ENCODE measurements around the gene TMEM260. TPM values are rescaled to one million over a fixed set of nuclear protein-coding genes. Genes with fewer than 3 reads are reported as not detected.

TMEM260 gene
- polyA plus RNA-seq, 3 donors: 7.5 to 8.8 (median 8.3) TPM

DNA sequence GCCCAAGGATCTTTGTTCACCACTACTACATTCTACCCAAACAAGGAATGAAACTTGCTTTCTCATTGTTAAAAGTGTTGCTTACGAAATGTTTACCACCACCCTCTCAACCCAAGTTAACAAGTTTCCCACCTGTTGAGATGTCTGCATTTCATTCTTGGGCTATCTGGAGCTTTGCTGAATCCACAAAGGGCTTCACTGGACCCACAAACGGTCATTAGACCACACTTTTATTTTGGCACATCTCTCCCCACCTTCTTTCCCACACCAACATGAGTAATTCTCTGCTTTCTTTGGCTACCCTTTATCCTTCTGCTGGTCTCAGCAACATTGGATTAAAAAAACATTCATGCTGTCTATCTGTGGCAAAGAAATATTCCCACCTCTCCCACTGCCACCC is 78.0 kb downstream of the TMEM260 start:
- Histone ChIP-seq H3K36me3 (replicated peaks in 1 of 2; ENCODE audit: control insufficient read depth in 1 of 2, insufficient read depth in 2 of 2, low read length in 2 of 2) (no peaks in the 10 kb centered on the region), H3K27me3 (ENCODE audit: control insufficient read depth in 2 of 2, insufficient read depth in 2 of 2, low read length in 2 of 2) (no peaks in the 10 kb centered on the region), H3K27ac (ENCODE audit: low read depth in 1 of 2, low read length in 2 of 2) (no peak overlapping the region), H3K9me3 (replicated peaks in 1 of 2; ENCODE audit: control insufficient read depth in 1 of 2, insufficient read depth in 1 of 2, low read length in 2 of 2) (no peaks in the 10 kb centered on the region), H3K4me1 (ENCODE audit: control insufficient read depth in 1 of 2, insufficient read depth in 2 of 2, low read length in 2 of 2) (no peaks in the 10 kb centered on the region), H4K20me1 (ENCODE audit: insufficient read depth, low read length) (no peaks in the 10 kb centered on the region), H3K4me2 (replicated peaks; ENCODE audit: extremely low read depth, low read length, poor library complexity, severe bottlenecking) (no peak overlapping the region), H3K79me2 (ENCODE audit: insufficient read depth, low read length) (no peaks in the 10 kb centered on the region), H3K4me3 (replicated peaks in 1 of 3; ENCODE audit: low read depth in 2 of 3, low read length in 3 of 3) (no peak overlapping the region), H2AFZ (ENCODE audit: insufficient read depth, low read depth, low read length, poor library complexity, severe bottlenecking) (no peak overlapping the region), H3K9ac (ENCODE audit: insufficient read depth, low read length, poor library complexity, severe bottlenecking) (no peak overlapping the region)
- intact Hi-C loops (cut with micrococcal nuclease): no loop called here
- Mint-ChIP-seq H3K4me3 (no peak overlapping the region), H3K27ac (no peak overlapping the region), H3K27me3 (ENCODE audit: low read depth in 3 of 3) (peaks cover 0 to 4% (median 0%) of the 10 kb centered on the region in 3 donors), H3K4me1 (no peaks in the 10 kb centered on the region), H3K36me3 (no peaks in the 10 kb centered on the region), H3K9me3 (no peaks in the 10 kb centered on the region)
- TF ChIP-seq, protein P1, sequence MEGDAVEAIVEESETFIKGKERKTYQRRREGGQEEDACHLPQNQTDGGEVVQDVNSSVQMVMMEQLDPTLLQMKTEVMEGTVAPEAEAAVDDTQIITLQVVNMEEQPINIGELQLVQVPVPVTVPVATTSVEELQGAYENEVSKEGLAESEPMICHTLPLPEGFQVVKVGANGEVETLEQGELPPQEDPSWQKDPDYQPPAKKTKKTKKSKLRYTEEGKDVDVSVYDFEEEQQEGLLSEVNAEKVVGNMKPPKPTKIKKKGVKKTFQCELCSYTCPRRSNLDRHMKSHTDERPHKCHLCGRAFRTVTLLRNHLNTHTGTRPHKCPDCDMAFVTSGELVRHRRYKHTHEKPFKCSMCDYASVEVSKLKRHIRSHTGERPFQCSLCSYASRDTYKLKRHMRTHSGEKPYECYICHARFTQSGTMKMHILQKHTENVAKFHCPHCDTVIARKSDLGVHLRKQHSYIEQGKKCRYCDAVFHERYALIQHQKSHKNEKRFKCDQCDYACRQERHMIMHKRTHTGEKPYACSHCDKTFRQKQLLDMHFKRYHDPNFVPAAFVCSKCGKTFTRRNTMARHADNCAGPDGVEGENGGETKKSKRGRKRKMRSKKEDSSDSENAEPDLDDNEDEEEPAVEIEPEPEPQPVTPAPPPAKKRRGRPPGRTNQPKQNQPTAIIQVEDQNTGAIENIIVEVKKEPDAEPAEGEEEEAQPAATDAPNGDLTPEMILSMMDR (IDR thresholded peaks at IDR 0.05): no peak
- no peak for DNase-seq
- WGBS (ENCODE audit: insufficient coverage): 67% methylated on average over 1 of the region's 2 CpGs

DNA sequence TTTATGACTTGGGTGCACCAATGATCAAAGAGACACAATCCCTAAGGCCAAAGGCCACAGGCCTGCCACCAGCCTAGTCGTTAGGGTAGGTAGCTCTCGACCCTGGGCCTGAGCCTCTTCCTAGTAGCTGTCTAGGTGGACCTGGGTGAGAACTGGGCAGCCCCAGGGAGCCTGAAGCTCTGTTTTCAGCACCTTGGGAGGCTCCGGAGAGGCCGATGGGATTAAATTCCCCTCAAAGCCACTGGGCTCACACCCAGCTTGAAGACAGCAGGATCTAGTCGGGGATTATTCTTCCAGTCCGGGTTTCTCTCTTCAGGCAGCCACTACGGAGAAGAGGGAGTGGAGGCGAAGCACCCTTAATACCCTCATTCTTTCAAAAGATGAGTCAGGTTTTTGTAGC is 79.8 kb downstream of the TMEM260 start:
- Histone ChIP-seq H3K36me3 (replicated peaks in 1 of 2; ENCODE audit: control insufficient read depth in 1 of 2, insufficient read depth in 2 of 2, low read length in 2 of 2) (no peaks in the 10 kb centered on the region), H3K4me3 (replicated peaks in 1 of 3; ENCODE audit: low read depth in 2 of 3, low read length in 3 of 3) (no peak overlapping the region), H3K27me3 (ENCODE audit: control insufficient read depth in 2 of 2, insufficient read depth in 2 of 2, low read length in 2 of 2) (no peaks in the 10 kb centered on the region), H3K4me1 (ENCODE audit: control insufficient read depth in 1 of 2, insufficient read depth in 2 of 2, low read length in 2 of 2) (no peaks in the 10 kb centered on the region), H3K4me2 (replicated peaks; ENCODE audit: extremely low read depth, low read length, poor library complexity, severe bottlenecking) (no peak overlapping the region), H3K27ac (ENCODE audit: low read depth in 1 of 2, low read length in 2 of 2) (no peak overlapping the region), H2AFZ (ENCODE audit: insufficient read depth, low read depth, low read length, poor library complexity, severe bottlenecking) (no peak overlapping the region), H3K9me3 (replicated peaks in 1 of 2; ENCODE audit: control insufficient read depth in 1 of 2, insufficient read depth in 1 of 2, low read length in 2 of 2) (no peaks in the 10 kb centered on the region), H3K9ac (ENCODE audit: insufficient read depth, low read length, poor library complexity, severe bottlenecking) (no peak overlapping the region), H4K20me1 (ENCODE audit: insufficient read depth, low read length) (no peaks in the 10 kb centered on the region), H3K79me2 (ENCODE audit: insufficient read depth, low read length) (no peaks in the 10 kb centered on the region)
- H3K4me3 Mint-ChIP-seq: no peak overlapping the region
- DNase-seq: no peak
- H3K36me3 Mint-ChIP-seq: no peaks in the 10 kb centered on the region
- TF ChIP-seq, protein P1 (IDR thresholded peaks at IDR 0.05): no peak
- 46% methylated on average over 5 of the region's 8 CpGs for WGBS (ENCODE audit: insufficient coverage)
- no peaks in the 10 kb centered on the region for H3K4me1 Mint-ChIP-seq
- H3K27me3 Mint-ChIP-seq (ENCODE audit: low read depth in 3 of 3): peaks cover 0 to 4% (median 2%) of the 10 kb centered on the region in 3 donors
- no peak overlapping the region for H3K27ac Mint-ChIP-seq
- intact Hi-C loops (cut with micrococcal nuclease): no loop called here
- no peaks in the 10 kb centered on the region for H3K9me3 Mint-ChIP-seq

Measured in CD14-positive monocyte (primary cell).